ENCODE results near the gene SEPTIN14.
"Not testable (repeated sequence)": the region's sequence is repeated elsewhere in the genome, so short reads cannot be mapped to it uniquely, and the experiment has no call there.

Gene SEPTIN14

DNA sequence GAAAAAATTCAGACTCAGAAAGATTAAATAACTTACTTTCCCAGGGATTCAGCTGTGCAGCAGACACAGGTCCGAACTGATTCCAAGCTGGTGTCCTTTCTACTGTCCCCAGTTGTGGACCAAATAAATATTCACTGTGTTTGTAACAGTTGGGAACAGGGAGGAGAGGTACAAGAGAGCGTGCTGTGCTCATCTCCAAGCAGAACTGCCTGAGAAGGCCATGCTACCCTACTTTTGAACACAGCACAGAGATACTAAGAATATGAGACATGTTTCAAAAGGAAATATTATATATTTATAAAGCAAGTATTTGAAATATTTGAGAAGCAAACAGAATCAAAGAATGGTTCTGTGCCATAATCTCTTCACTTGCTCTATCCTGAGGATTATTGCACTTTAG lies at the start of gene SEPTIN14:
Gene SEPTIN14 (minus strand): TSS at position 101 of the 400 bp plus-strand sequence. CDS start 756 bp downstream, outside the sequence.
- not testable (repeated sequence) for H3K4me1 ChIP-seq (ENCODE audit: control insufficient read depth, insufficient read depth, low read length); H3K27me3 ChIP-seq (ENCODE audit: control insufficient read depth, insufficient read depth, low read length); H3K36me3 ChIP-seq (ENCODE audit: control insufficient read depth, insufficient read depth, low read length); H3K4me3 ChIP-seq (ENCODE audit: low read length); H3K9me3 ChIP-seq (ENCODE audit: control insufficient read depth, low read length); H3K9ac ChIP-seq (ENCODE audit: low read length)

DNA sequence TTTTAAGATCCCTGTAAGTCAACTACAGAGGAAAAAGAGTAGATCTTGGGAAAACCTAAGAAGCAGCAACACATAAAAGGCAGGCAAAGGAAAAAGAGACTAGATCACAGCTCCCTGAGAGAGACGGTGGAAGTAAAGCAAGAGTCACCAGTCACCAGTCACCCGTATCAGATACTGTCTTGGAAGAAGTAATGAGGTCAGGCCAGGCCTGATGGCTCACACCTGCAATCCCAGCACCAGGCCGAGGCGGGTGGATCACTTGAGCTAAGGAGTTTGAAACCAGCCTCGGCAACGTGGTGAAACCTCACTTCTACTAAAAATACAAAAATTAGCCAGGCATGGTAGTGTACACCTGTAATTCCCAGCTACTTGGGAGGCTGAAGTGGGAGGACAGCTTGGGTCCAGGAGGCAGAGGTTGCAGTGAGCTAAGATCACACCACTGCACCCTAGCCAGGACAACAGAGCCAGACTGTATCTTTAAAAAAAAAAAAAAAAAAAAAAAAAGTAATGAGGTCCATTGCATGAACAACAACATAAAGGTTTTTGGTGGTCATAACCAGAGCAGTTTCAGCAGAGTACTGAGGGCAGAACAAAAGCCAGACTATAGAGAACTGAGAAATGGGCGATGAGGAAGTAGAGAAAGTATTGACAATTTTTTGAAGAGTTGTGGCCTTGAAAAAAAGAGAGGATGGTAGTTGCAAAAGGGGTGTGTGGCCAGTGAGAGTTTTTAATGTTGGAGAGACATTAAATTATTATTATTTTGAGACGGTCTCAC lies 41.6 kb upstream of the SEPTIN14 start:
- no peaks in the 10 kb centered on the region for H3K36me3 ChIP-seq (ENCODE audit: control insufficient read depth, insufficient read depth, low read length)
- H3K9me3 ChIP-seq (ENCODE audit: control insufficient read depth, low read length) = no peaks in the 10 kb centered on the region
- no peak overlapping the region for H3K9ac ChIP-seq (ENCODE audit: low read length)
- no peak overlapping the region for H3K4me3 ChIP-seq (ENCODE audit: low read length)
- H3K4me1 ChIP-seq (ENCODE audit: control insufficient read depth, insufficient read depth, low read length) = no peaks in the 10 kb centered on the region
- no peaks in the 10 kb centered on the region for H3K27me3 ChIP-seq (ENCODE audit: control insufficient read depth, insufficient read depth, low read length)

DNA sequence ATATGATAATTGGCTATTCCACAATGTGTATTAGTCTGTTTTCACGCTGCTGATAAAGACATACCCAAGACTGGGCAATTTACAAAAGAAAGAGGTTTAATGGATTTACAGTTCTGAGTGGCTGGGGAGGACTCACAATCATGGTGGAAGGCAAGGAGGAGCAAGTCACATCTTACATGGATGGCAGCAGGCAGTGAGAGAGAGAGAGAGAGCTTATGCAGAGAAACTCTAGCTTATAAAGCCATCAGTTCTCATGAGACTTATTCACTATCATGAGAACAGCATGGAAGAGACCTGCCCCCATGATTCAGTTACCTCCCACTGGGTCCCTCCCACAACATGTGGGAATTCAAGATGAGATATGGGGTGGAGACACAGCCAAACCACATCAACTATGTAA lies 38.5 kb upstream of the SEPTIN14 start:
- not testable (repeated sequence) for H3K4me1 ChIP-seq (ENCODE audit: control insufficient read depth, insufficient read depth, low read length); H3K4me3 ChIP-seq (ENCODE audit: low read length); H3K9ac ChIP-seq (ENCODE audit: low read length); H3K36me3 ChIP-seq (ENCODE audit: control insufficient read depth, insufficient read depth, low read length); H3K9me3 ChIP-seq (ENCODE audit: control insufficient read depth, low read length); H3K27me3 ChIP-seq (ENCODE audit: control insufficient read depth, insufficient read depth, low read length)

DNA sequence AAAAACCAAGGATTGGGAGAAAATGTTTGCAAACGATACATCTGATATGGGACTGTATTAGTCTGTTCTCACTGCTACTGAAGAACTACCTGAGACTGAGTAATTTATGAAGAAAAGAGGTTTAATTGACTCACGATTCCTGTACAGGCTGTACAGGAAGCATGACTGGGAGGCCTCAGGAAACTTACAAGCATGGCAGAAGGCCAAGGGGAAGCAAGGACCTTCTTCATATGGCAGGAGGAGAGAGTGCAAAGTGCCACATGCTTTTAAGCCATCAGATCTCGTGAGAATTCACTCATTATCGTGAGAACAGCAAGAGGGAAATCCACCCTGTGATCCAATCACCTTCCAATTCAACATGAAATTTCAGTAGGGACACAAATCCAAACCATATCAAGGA lies 35.7 kb upstream of the SEPTIN14 start:
- Histone ChIP-seq H3K27me3 (ENCODE audit: control insufficient read depth, insufficient read depth, low read length) (no peaks in the 10 kb centered on the region), H3K9me3 (ENCODE audit: control insufficient read depth, low read length) (no peaks in the 10 kb centered on the region), H3K9ac (ENCODE audit: low read length) (no peak overlapping the region), H3K36me3 (ENCODE audit: control insufficient read depth, insufficient read depth, low read length) (no peaks in the 10 kb centered on the region), H3K4me3 (ENCODE audit: low read length) (no peak overlapping the region), H3K4me1 (ENCODE audit: control insufficient read depth, insufficient read depth, low read length) (no peaks in the 10 kb centered on the region)

DNA sequence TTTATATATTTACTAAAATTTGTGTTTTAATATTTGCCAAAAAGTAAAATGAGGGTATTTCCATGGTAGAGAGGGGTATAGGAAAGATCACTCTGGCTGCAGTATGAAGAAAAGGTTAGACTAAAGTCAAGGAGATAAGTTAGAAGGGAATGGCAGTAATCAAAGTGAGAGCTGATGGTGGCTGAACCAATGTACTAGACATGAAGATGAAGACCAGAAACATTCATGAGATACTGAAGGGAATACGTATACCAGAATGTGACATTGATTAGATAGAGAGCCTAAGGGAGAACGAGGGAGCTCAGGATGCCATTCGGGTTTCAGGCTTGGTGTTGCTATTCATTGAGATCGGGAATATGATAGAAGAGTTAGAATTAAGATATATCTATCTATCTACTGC lies 32.5 kb upstream of the SEPTIN14 start:
- Histone ChIP-seq H3K9me3 (ENCODE audit: control insufficient read depth, low read length) (no peaks in the 10 kb centered on the region), H3K9ac (ENCODE audit: low read length) (no peak overlapping the region), H3K36me3 (ENCODE audit: control insufficient read depth, insufficient read depth, low read length) (no peaks in the 10 kb centered on the region), H3K27me3 (ENCODE audit: control insufficient read depth, insufficient read depth, low read length) (no peaks in the 10 kb centered on the region), H3K4me3 (ENCODE audit: low read length) (no peak overlapping the region), H3K4me1 (ENCODE audit: control insufficient read depth, insufficient read depth, low read length) (no peaks in the 10 kb centered on the region)

DNA sequence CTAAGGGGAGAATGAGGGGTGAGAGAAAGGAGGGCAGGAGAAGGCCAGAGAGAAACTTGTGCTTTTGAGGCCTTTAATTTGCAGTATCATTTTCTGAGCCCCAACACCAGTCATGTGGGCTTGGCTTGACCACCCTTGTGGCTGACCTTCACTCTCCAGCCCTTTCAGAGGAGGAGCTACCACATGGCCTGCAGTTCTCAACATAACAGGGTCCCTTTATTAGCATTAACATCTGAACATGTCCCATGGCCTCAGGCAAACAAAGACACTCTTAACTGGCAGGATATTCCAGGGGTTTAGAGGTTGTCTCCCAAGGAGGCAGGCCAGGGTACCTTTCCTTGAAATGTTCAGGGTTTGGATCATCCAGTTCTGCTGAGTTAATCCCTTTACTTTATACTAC lies 31.4 kb upstream of the SEPTIN14 start:
- no peaks in the 10 kb centered on the region for H3K36me3 ChIP-seq (ENCODE audit: control insufficient read depth, insufficient read depth, low read length)
- no peaks in the 10 kb centered on the region for H3K9me3 ChIP-seq (ENCODE audit: control insufficient read depth, low read length)
- no peaks in the 10 kb centered on the region for H3K27me3 ChIP-seq (ENCODE audit: control insufficient read depth, insufficient read depth, low read length)
- no peaks in the 10 kb centered on the region for H3K4me1 ChIP-seq (ENCODE audit: control insufficient read depth, insufficient read depth, low read length)
- H3K9ac ChIP-seq (ENCODE audit: low read length) = no peak overlapping the region
- H3K4me3 ChIP-seq (ENCODE audit: low read length) = no peak overlapping the region

DNA sequence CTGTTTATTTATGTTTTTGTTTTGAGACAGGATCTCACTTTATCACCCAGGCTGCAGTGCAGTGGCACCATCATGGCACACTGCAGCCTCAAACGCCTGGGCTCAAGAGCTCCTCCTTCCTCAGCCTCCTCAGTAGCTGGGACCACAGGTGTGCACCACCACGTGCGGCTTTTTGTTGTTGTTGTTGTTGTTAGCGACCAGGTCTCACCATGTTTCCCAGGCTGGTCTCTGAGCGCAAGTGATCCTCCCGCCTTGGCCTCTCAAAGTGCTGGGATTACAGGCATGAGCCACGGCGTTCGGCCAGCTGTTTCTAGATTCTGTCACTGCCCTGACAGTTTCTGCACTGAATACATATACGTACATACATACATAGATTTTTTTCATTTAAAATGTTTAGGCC lies 25.8 kb upstream of the SEPTIN14 start:
- H3K9ac ChIP-seq (ENCODE audit: low read length); H3K36me3 ChIP-seq (ENCODE audit: control insufficient read depth, insufficient read depth, low read length); H3K27me3 ChIP-seq (ENCODE audit: control insufficient read depth, insufficient read depth, low read length); H3K4me3 ChIP-seq (ENCODE audit: low read length); H3K9me3 ChIP-seq (ENCODE audit: control insufficient read depth, low read length); H3K4me1 ChIP-seq (ENCODE audit: control insufficient read depth, insufficient read depth, low read length): not testable (repeated sequence)

DNA sequence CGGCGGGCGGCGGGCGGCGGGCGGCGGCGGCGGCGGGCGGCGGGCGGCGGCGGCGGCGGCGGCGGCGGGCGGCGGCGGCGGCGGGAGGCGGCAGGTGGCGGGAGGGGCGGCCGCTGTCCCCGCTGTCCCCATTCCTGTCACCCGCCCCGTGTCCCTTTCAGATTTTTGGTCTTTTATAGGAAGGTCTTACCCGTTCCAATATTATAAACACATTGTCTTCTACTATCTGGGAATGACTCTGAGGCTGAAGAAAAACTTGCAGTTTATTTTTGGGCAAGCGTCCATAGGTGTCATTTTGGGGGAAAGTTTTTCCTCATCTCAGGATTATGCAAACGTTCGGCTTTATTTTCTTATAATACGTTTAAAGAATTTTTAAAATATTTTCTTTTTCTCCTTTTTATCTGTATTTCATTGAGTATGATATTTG lies 25.3 kb upstream of the SEPTIN14 start:
- no peaks in the 10 kb centered on the region for H3K9me3 ChIP-seq (ENCODE audit: control insufficient read depth, low read length)
- H3K9ac ChIP-seq (ENCODE audit: low read length) = no peak overlapping the region
- H3K4me3 ChIP-seq (ENCODE audit: low read length) = no peak overlapping the region
- no peaks in the 10 kb centered on the region for H3K27me3 ChIP-seq (ENCODE audit: control insufficient read depth, insufficient read depth, low read length)
- no peaks in the 10 kb centered on the region for H3K36me3 ChIP-seq (ENCODE audit: control insufficient read depth, insufficient read depth, low read length)
- H3K4me1 ChIP-seq (ENCODE audit: control insufficient read depth, insufficient read depth, low read length) = no peaks in the 10 kb centered on the region

DNA sequence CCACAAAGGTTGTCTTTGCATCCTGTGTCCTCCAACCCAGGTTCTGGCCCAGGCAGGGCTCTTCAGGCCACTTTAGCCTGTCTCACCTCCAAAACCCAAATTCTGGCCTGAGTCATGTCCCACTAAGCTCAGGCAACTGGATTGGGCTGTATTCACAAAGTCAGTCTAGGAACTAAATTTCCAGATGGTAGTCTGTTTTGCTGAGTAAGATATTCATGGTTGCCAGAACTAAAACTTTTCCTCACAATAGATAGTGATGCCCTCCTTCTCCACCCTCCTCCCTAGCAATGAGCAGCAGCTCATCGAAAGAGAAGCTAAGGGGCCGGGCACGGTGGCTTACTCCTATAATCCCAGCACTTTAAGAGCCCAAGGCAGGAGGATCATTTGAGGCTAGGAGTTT lies 21.8 kb upstream of the SEPTIN14 start:
- no peaks in the 10 kb centered on the region for H3K27me3 ChIP-seq (ENCODE audit: control insufficient read depth, insufficient read depth, low read length)
- H3K4me3 ChIP-seq (ENCODE audit: low read length) = no peak overlapping the region
- H3K36me3 ChIP-seq (ENCODE audit: control insufficient read depth, insufficient read depth, low read length) = no peaks in the 10 kb centered on the region
- no peak overlapping the region for H3K9ac ChIP-seq (ENCODE audit: low read length)
- H3K9me3 ChIP-seq (ENCODE audit: control insufficient read depth, low read length) = no peaks in the 10 kb centered on the region
- H3K4me1 ChIP-seq (ENCODE audit: control insufficient read depth, insufficient read depth, low read length) = no peaks in the 10 kb centered on the region

DNA sequence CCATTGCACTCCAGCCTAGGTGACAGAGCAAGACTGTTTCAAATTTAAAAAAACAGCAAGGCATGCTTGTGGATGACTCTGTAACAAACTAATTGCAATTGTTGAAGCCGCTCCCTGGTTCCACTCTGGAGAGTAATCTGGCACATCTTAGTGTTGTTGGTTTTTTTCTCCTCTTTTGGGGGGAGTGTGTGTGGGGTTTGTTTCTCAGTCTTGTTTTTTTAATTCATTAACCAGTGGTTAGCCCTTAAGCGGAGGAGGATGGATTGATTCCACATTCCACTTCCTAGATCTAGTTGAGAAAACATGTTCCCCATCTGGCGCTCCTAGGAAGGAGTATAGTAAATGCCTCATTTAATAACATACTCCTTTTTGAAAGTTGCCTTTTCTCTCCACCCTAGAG lies 16.1 kb upstream of the SEPTIN14 start:
- no peaks in the 10 kb centered on the region for H3K4me1 ChIP-seq (ENCODE audit: control insufficient read depth, insufficient read depth, low read length)
- no peak overlapping the region for H3K9ac ChIP-seq (ENCODE audit: low read length)
- H3K4me3 ChIP-seq (ENCODE audit: low read length) = no peak overlapping the region
- no peaks in the 10 kb centered on the region for H3K27me3 ChIP-seq (ENCODE audit: control insufficient read depth, insufficient read depth, low read length)
- no peaks in the 10 kb centered on the region for H3K9me3 ChIP-seq (ENCODE audit: control insufficient read depth, low read length)
- no peaks in the 10 kb centered on the region for H3K36me3 ChIP-seq (ENCODE audit: control insufficient read depth, insufficient read depth, low read length)

DNA sequence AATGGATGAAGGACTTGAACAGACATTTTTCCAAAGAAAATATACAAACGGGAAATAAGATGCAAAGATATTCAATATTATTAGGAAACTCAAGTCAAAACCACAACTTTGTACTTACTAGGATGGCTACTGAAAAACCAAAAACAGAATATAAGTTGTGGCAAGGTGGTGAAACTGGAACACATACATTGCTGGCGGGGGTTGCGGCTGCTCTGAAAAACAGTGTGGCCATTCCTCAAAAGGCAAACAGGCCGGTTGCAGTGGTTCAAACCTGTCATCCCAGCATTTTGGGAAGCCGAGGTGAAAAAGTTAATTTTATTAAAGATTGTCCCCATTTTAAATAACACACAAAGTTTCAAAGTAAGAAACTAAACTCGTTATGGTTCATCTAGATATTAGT lies 14.8 kb upstream of the SEPTIN14 start:
- H3K9me3 ChIP-seq (ENCODE audit: control insufficient read depth, low read length) = no peaks in the 10 kb centered on the region
- H3K27me3 ChIP-seq (ENCODE audit: control insufficient read depth, insufficient read depth, low read length) = no peaks in the 10 kb centered on the region
- no peaks in the 10 kb centered on the region for H3K36me3 ChIP-seq (ENCODE audit: control insufficient read depth, insufficient read depth, low read length)
- H3K4me1 ChIP-seq (ENCODE audit: control insufficient read depth, insufficient read depth, low read length) = no peaks in the 10 kb centered on the region
- no peak overlapping the region for H3K4me3 ChIP-seq (ENCODE audit: low read length)
- H3K9ac ChIP-seq (ENCODE audit: low read length) = no peak overlapping the region

DNA sequence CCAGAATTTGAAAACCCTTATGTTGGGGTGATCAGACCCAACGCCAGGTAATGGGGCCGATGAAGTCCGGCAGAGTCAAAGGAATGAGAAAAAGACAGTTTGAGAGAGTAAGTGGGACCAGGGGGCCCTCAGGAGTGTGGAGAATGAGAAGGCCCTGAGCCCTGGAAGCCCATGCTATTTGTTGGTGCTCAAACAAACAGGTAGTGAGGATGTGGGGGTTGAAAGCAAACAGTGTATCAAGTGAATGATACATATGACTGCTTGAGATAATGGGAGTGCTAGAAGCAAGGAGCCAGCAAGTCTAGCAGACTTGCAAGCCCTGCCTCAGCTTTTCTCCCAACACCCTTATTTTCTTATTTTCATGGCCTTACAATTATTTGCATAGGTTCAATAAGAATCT lies 11.2 kb upstream of the SEPTIN14 start:
- no peaks in the 10 kb centered on the region for H3K36me3 ChIP-seq (ENCODE audit: control insufficient read depth, insufficient read depth, low read length)
- no peaks in the 10 kb centered on the region for H3K9me3 ChIP-seq (ENCODE audit: control insufficient read depth, low read length)
- no peaks in the 10 kb centered on the region for H3K4me1 ChIP-seq (ENCODE audit: control insufficient read depth, insufficient read depth, low read length)
- H3K4me3 ChIP-seq (ENCODE audit: low read length) = no peak overlapping the region
- no peaks in the 10 kb centered on the region for H3K27me3 ChIP-seq (ENCODE audit: control insufficient read depth, insufficient read depth, low read length)
- no peak overlapping the region for H3K9ac ChIP-seq (ENCODE audit: low read length)

DNA sequence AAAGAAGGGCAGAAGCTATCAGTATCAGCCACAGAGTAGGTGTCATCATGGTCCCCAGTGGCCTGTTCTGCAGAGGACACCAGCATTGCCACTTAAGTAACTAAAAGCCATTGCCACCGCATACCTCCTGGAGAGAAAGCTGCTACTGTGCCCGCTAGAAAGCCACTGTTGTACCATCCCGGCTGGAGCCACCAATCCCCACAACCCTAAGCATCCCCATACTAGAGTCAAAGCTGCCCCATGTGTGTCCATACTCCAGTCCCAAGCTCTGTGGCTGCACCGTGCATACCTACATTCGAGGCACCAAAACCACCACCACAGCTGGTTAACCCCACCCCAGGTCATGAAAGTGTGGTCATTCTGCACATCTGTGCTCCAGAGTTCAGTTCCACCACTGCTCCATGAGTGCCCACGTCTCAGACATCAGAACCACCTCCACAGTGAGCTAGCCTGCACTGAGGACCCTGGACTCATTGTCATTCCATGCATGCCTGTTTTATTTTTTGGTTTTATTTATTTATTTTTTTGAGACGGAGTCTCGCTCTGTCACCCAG lies 9.5 kb upstream of the SEPTIN14 start:
- Histone ChIP-seq H3K36me3 (ENCODE audit: control insufficient read depth, insufficient read depth, low read length) (no peaks in the 10 kb centered on the region), H3K27me3 (ENCODE audit: control insufficient read depth, insufficient read depth, low read length) (no peaks in the 10 kb centered on the region), H3K4me1 (ENCODE audit: control insufficient read depth, insufficient read depth, low read length) (no peaks in the 10 kb centered on the region), H3K9me3 (ENCODE audit: control insufficient read depth, low read length) (no peaks in the 10 kb centered on the region), H3K9ac (ENCODE audit: low read length) (no peak overlapping the region), H3K4me3 (ENCODE audit: low read length) (no peak overlapping the region)
